HG03280 (cell line): ENCODE measurements around the gene RUNX1.

Source experiments
- ATAC-seq: cut with Tn5 transposase; IDR thresholded peaks from one replicate; pipeline ENCODE4 v1.9.1; 2021; ENCODE audit warnings: mild to moderate bottlenecking, moderate library complexity; ENCODE audit not compliant: unreplicated experiment

The RUNX1 gene

DNA sequence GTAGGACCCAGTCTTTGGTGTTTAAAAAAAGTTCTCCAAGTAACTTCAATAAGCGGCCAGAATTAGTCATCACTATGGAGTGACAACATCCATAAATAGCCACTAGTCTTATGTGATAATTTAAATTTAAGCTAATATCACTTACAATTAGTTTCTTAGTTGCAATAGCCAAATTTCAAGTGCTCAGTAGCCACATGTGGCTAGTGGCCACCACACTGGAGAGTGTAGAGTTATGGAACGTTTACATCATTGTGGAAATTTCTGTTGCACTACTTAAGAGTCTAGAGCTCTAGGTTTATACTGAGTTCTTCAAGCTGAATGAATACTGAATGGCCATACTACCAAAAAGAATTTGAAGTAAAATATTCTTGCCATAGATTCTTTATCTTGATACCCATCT, 121.1 kb downstream of the RUNX1 start:
- ATAC-seq: no peak

DNA sequence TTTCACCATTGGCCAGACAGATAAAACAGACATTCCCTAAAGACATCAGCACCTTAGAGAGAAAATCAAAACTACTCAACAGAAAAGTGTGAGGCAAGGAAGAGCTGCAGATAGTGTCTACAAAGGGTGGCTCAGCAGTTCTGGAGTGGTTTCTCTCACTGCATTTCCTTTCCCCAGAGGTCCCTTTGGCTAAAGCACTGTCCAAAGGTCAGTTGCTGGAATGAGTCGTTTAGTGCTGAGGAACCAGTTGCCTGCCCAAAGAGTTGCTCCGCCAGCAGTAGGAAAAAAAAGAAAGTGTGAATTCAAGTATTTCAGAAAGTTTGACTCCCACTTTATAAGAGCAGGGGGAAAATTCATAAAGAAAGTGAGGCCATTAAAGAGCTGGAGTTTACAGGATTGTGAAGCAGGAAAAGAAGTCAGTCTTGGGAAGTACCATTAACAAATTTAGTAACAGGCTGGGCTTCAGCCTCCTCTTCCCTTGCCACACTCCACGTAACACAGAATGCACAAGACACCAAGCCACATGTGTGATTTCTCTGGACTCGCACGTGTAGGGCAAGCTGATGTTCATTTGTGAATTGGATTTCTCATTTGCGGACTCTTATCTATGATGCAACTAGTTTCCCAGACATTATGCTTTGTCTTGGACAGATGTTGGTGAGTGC, 122.2 kb downstream of the RUNX1 start:
- no peak for ATAC-seq

DNA sequence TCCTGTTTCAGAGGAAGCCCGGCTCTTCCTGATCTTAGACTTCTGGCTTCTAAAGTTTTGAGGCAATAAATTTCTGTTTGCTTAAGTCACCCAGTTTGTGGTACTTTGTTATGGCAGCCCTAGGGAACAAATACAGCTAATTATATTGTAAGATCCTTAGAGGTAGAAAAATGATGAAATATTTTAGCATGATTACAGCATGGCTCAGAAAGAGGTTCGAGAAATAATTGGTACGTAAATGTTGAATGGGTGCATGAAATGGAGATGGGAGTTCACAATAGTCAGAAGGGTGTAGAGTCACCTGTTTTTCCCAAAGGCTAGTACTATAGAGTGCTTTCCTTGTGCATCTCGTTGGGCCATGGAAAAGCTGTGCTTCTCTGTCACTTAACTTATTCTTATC, 123.5 kb downstream of the RUNX1 start:
- no peak for ATAC-seq

GRCh38 chr21:34924771-34925419, 124.2 kb downstream of the RUNX1 start:
- ATAC-seq: no peak

GRCh38 chr21:34924194-34924593, 124.9 kb downstream of the RUNX1 start:
- ATAC-seq: no peak

GRCh38 chr21:34923626-34924025, 125.5 kb downstream of the RUNX1 start:
- ATAC-seq: no peak

GRCh38 chr21:34923202-34923601, 125.9 kb downstream of the RUNX1 start:
- ATAC-seq: no peak

GRCh38 chr21:34922479-34922878, 126.6 kb downstream of the RUNX1 start:
- no peak for ATAC-seq

DNA sequence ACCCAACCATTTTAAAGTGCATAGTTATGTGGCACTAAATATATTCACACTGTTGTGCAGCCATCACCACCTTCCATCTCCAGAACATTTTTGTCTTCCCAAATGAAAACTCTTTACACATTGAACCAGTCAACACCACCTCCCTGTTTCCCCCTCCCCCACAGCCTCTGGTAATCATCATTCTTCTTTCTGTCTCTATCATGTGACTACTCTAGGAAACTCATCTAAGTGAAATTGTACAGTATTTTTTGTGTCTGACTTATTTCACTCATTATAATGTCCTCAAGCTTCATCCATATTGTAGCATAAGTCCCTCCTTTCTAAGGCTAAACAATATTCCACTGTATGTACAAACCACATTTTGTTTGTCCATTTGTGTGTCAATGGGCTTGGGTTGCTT, 128.0 kb downstream of the RUNX1 start:
- ATAC-seq: no peak

- ATAC-seq: no peak
Observed at GRCh38 chr21:34919406-34919805, 129.7 kb downstream of the RUNX1 start.

GRCh38 chr21:34916446-34916845, 132.7 kb downstream of the RUNX1 start:
- ATAC-seq: no peak

DNA sequence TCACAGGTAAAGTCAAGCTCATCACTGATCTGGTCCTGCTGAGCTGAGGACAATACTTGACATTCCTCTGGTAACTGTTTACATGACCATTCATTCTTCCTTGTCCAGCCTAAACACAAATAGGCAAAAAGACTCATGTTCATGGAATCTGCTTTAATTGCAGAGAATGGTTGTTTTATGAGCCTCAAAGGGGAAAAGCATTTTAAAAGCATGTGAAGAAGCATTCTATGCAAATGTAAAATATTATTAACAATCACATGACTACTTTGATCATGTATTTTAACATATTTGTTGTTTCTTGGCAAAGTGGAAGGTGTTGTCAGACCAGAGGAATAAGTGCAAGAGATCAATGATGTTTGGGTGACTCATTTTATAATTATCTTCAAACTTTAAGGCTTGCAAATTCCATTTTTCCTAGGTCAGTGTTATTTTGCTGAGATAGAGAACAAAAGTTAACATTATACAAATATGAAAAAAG, 133.7 kb downstream of the RUNX1 start:
- no peak for ATAC-seq

DNA sequence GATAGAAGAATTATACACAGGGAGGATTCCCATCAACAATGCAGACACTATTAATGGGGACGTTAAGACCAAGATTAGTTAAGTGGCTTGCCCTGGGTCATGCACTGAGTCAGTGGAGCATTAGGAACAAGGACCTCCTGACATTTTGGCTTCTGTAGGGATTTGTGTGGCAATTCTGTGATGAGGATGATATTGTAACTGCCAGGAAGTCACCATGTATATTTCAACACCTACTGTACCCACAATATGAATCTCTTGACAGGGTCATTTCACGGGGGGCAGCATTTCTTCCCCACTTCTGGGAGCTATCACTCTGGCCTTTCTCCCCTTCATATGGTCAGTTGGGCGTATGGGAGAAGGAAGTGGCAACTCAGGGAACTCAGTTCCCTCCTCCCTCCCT, 134.9 kb downstream of the RUNX1 start:
- ATAC-seq: no peak

DNA sequence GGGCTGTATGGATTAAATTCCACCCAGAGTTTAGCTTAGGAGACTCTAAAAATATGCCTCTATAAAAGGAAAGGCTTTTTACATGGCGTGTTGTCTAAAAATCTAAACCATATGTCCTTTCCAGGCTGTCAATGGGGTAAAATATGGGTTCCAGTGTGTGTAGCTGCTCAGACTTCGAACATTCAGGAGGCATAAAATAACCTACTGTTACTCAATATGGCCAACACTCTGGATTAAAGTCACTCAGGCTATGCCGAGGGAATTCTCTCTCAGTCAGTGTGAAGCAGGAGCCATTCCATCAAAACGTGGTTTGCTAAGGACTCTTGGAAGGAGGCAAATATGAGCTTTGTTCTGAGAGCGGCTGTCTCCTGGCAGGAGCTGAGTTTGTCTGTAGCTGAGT, 135.3 kb downstream of the RUNX1 start:
- ATAC-seq: no peak

GRCh38 chr21:34912022-34912945, 136.8 kb downstream of the RUNX1 start:
- no peak for ATAC-seq

GRCh38 chr21:34911360-34911759, 137.7 kb downstream of the RUNX1 start:
- ATAC-seq: no peak

DNA sequence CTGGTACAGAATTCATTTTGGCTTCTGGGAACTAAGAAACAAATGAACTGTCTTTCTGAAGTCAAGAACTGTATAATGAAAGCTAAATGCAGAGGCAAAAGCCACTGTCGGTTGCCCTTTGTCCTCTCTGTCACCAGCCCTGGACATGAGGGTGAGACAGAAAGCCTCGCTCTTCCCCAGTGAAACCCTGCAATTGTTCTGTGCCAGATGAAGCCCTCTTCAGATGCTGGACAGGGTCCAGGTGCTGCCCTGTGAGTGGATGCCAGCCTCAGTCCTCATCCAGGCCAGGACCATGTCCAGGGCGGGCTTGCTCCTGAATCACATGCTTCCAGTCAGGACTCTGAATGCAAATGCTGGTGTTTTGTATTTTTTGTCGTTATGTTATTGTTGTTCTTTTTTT, 138.7 kb downstream of the RUNX1 start:
- no peak for ATAC-seq

DNA sequence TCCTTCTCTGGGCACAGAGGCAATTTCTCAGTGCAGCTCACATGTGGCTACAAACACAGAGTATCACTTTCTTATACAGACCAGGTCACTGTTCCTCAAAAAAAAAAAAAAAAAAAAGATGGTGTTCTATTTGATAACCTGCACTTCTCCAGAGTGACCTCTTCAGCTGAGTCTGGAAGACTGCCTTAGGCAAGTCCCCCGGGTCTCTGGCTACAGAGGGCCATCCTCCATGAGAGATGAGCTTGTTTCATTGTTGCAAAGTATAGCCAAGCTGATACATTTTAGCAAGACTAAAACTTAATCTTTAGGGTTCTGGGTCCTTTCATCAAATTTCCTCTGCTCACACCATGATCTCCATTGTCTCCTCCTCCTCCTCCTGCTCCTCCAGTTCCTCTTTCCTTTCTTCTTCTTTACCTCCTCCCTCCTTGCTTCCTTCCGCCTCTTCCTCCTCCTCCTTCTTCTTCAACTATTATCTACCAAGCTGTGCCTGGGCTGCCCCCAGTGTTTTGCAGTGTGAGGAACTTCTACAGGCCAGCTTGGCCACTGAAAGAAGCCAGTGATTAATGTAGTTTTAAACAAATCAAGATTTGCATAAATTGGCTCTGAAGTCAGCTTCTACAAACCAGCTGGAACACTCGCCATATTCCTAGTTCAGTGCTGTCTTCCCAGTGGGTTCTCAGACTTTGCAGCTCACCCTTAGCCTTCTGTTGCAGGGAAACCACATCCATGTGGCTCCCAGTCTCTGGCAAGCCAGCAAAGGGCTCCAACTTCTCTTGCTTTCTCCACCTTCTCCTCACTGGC, 139.4 kb downstream of the RUNX1 start:
- no peak for ATAC-seq

GRCh38 chr21:34908419-34909055, 140.6 kb downstream of the RUNX1 start:
- no peak for ATAC-seq
